GM23338 (cell line): ENCODE results near the gene G3BP1. TPM values are rescaled to one million over a fixed set of nuclear protein-coding genes. Genes with fewer than 3 reads are reported as not detected.

Source experiments
- ATAC-seq: fragments of 200-7000 bp; cut with Tn5 transposase; 3 replicates; pipeline ENCODE4 v1.9.1; 2020
- DNase-seq: peaks from one replicate; pipeline ENCODE4 v3.0.0-alpha.2; 2015; ENCODE audit warnings: low spot score
- H2AFZ ChIP-seq: fragments of 200-600 bp; sonication (generic); 2 replicates; pipeline ENCODE4 v1.8.0; 2016; ENCODE audit warnings: antibody characterized with exemption, mild to moderate bottlenecking, moderate library complexity
- H3F3A ChIP-seq: fragments of 200-600 bp; sonication (generic); replicated peaks from 2 replicates; pipeline ENCODE4 v1.8.0; 2017; ENCODE audit warnings: antibody characterized with exemption, mixed run types, low read depth
- H3K27ac ChIP-seq: fragments of 200-600 bp; sonication (generic); 2 replicates; pipeline ENCODE4 v1.6.1; 2016; ENCODE audit warnings: low read depth
- H3K27me3 ChIP-seq: fragments of 200-600 bp; sonication (generic); 2 replicates; pipeline ENCODE4 v1.8.0; 2016; ENCODE audit warnings: mild to moderate bottlenecking, mixed run types, moderate library complexity; ENCODE audit not compliant: insufficient read depth
- H3K36me3 ChIP-seq: fragments of 200-600 bp; sonication (generic); 2 replicates; pipeline ENCODE4 v1.8.0; 2016; ENCODE audit warnings: mild to moderate bottlenecking; ENCODE audit not compliant: insufficient read depth
- H3K4me1 ChIP-seq: fragments of 200-600 bp; sonication (generic); 2 replicates; pipeline ENCODE4 v1.8.0; 2016; ENCODE audit warnings: mild to moderate bottlenecking, moderate library complexity; ENCODE audit not compliant: insufficient read depth
- H3K4me2 ChIP-seq: fragments of 200-600 bp; sonication (generic); 2 replicates; pipeline ENCODE4 v1.7.1; 2017; ENCODE audit warnings: mixed run types
- H3K4me3 ChIP-seq: fragments of 200-600 bp; sonication (generic); 2 replicates; pipeline ENCODE4 v1.6.1; 2016; ENCODE audit warnings: mixed run types
- H3K79me2 ChIP-seq: fragments of 200-600 bp; sonication (generic); replicated peaks from 2 replicates; pipeline ENCODE4 v1.8.0; 2017; ENCODE audit warnings: mild to moderate bottlenecking; ENCODE audit not compliant: insufficient read depth
- H3K9me2 ChIP-seq: fragments of 200-600 bp; sonication (generic); 2 replicates; pipeline ENCODE4 v1.8.0; 2017; ENCODE audit not compliant: insufficient read depth
- H4K20me1 ChIP-seq: fragments of 200-600 bp; sonication (generic); replicated peaks from 2 replicates; pipeline ENCODE4 v1.8.0; 2017; ENCODE audit warnings: mild to moderate bottlenecking; ENCODE audit not compliant: insufficient read depth
- H3K27ac Mint-ChIP-seq: 2 replicates; pipeline ENCODE4 v1.8.0; 2020; ENCODE audit warnings: inconsistent platforms, mild to moderate bottlenecking, moderate library complexity, mixed read lengths
- H3K27me3 Mint-ChIP-seq: 3 replicates; pipeline ENCODE4 v1.8.0; 2022; ENCODE audit warnings: low read depth, mild to moderate bottlenecking, moderate library complexity, mixed read lengths, inconsistent platforms; ENCODE audit not compliant: insufficient read depth, poor library complexity
- H3K36me3 Mint-ChIP-seq: 3 replicates; pipeline ENCODE4 v1.8.0; 2021; ENCODE audit warnings: low read depth, mild to moderate bottlenecking, inconsistent platforms, moderate library complexity, mixed read lengths
- H3K4me1 Mint-ChIP-seq: 3 replicates; pipeline ENCODE4 v1.8.0; 2020; ENCODE audit warnings: mild to moderate bottlenecking, inconsistent platforms, mixed read lengths
- H3K4me3 Mint-ChIP-seq: 3 replicates; pipeline ENCODE4 v1.8.0; 2021; ENCODE audit warnings: moderate library complexity, mild to moderate bottlenecking, inconsistent platforms, mixed read lengths
- H3K9me3 Mint-ChIP-seq: 3 replicates; pipeline ENCODE4 v1.8.0; 2020; ENCODE audit warnings: moderate library complexity, mild to moderate bottlenecking, inconsistent platforms, mixed read lengths
- CREB1 ChIP-seq: fragments of 250-450 bp; sonication (Bioruptor Pico); IDR thresholded peaks from 2 replicates; pipeline ENCODE4 v1.5.0; 2020; ENCODE audit warnings: low read depth, mild to moderate bottlenecking, moderate library complexity
- ETS1 ChIP-seq: IDR thresholded peaks from 2 replicates; pipeline ENCODE4 v1.6.1; 2016; ENCODE audit warnings: antibody characterized with exemption
- EZH2 ChIP-seq: fragments of 200-600 bp; sonication (generic); IDR thresholded peaks from one replicate; pipeline ENCODE4 v1.8.0; 2017; ENCODE audit warnings: antibody characterized with exemption, mild to moderate bottlenecking, low read depth; ENCODE audit not compliant: unreplicated experiment
- EZH2phosphoT487 ChIP-seq: fragments of 200-600 bp; sonication (generic); IDR thresholded peaks from one replicate; pipeline ENCODE4 v1.8.1; 2018; ENCODE audit warnings: antibody characterized with exemption; ENCODE audit not compliant: unreplicated experiment
- POLR2AphosphoS5 ChIP-seq: IDR thresholded peaks from 2 replicates; pipeline ENCODE4 v1.6.1; 2016; ENCODE audit warnings: antibody characterized with exemption, low read depth
- STAT1 ChIP-seq: IDR thresholded peaks from one replicate; pipeline ENCODE4 v1.6.1; 2016; ENCODE audit warnings: antibody characterized with exemption; ENCODE audit not compliant: unreplicated experiment
- ZNF114 ChIP-seq: fragments of 250-450 bp; sonication (Bioruptor Pico); IDR thresholded peaks from 2 replicates; pipeline ENCODE4 v1.5.0; 2020; ENCODE audit warnings: mild to moderate bottlenecking, moderate library complexity
- polyA plus RNA-seq: library from polyadenylated mRNA; unstranded; fragments of >200 nt; fragmentation: Nextera tagmentation; extraction: Ambion mirVana; gene quantifications from 2 replicates; pipeline ENCODE4 v1.2.1, GENCODE V29; 2016
- total RNA-seq: library from RNA; depleted of rRNA; stranded (reverse); fragments of >200 nt; shearing (Covaris generic); gene quantifications from 2 replicates; pipeline ENCODE4 v1.2.3, GENCODE V29; 2014
- TF ChIP-seq, protein P1 (sequence below): fragments of 250-450 bp; sonication (Bioruptor Pico); IDR thresholded peaks from 2 replicates; pipeline ENCODE4 v1.5.0; 2020; ENCODE audit warnings: mild to moderate bottlenecking, moderate library complexity

The G3BP1 gene
- total and polyA plus RNA-seq, 2 experiments from 2014 or later: 183 to 323 TPM

GRCh38 chr5:151795426-151795825 is 23.7 kb downstream of the G3BP1 start:
- Mint-ChIP-seq H3K4me3 (no peak overlapping the region), H3K4me1 (no peaks in the 10 kb centered on the region), H3K9me3 (no peaks in the 10 kb centered on the region), H3K27ac (no peak overlapping the region), H3K36me3 (peaks cover 97% of the 10 kb centered on the region), H3K27me3 (no peaks in the 10 kb centered on the region)
- Histone ChIP-seq H4K20me1 (peaks cover 79% of the 10 kb centered on the region), H3K36me3 (peaks cover 97% of the 10 kb centered on the region), H3K4me1 (no peaks in the 10 kb centered on the region), H3K79me2 (peaks cover 100% of the 10 kb centered on the region), H3K4me2 (no peak overlapping the region), H3K4me3 (no peak overlapping the region), H3K27ac (no peak overlapping the region), H2AFZ (no peak overlapping the region), H3F3A (peaks cover 11% of the 10 kb centered on the region; the same call in 1 of the 2 replicates), H3K9me2 (no peaks in the 10 kb centered on the region), H3K27me3 (no peaks in the 10 kb centered on the region)
- ATAC-seq (no peak), DNase-seq (no peak)
- TF ChIP-seq, protein P1, sequence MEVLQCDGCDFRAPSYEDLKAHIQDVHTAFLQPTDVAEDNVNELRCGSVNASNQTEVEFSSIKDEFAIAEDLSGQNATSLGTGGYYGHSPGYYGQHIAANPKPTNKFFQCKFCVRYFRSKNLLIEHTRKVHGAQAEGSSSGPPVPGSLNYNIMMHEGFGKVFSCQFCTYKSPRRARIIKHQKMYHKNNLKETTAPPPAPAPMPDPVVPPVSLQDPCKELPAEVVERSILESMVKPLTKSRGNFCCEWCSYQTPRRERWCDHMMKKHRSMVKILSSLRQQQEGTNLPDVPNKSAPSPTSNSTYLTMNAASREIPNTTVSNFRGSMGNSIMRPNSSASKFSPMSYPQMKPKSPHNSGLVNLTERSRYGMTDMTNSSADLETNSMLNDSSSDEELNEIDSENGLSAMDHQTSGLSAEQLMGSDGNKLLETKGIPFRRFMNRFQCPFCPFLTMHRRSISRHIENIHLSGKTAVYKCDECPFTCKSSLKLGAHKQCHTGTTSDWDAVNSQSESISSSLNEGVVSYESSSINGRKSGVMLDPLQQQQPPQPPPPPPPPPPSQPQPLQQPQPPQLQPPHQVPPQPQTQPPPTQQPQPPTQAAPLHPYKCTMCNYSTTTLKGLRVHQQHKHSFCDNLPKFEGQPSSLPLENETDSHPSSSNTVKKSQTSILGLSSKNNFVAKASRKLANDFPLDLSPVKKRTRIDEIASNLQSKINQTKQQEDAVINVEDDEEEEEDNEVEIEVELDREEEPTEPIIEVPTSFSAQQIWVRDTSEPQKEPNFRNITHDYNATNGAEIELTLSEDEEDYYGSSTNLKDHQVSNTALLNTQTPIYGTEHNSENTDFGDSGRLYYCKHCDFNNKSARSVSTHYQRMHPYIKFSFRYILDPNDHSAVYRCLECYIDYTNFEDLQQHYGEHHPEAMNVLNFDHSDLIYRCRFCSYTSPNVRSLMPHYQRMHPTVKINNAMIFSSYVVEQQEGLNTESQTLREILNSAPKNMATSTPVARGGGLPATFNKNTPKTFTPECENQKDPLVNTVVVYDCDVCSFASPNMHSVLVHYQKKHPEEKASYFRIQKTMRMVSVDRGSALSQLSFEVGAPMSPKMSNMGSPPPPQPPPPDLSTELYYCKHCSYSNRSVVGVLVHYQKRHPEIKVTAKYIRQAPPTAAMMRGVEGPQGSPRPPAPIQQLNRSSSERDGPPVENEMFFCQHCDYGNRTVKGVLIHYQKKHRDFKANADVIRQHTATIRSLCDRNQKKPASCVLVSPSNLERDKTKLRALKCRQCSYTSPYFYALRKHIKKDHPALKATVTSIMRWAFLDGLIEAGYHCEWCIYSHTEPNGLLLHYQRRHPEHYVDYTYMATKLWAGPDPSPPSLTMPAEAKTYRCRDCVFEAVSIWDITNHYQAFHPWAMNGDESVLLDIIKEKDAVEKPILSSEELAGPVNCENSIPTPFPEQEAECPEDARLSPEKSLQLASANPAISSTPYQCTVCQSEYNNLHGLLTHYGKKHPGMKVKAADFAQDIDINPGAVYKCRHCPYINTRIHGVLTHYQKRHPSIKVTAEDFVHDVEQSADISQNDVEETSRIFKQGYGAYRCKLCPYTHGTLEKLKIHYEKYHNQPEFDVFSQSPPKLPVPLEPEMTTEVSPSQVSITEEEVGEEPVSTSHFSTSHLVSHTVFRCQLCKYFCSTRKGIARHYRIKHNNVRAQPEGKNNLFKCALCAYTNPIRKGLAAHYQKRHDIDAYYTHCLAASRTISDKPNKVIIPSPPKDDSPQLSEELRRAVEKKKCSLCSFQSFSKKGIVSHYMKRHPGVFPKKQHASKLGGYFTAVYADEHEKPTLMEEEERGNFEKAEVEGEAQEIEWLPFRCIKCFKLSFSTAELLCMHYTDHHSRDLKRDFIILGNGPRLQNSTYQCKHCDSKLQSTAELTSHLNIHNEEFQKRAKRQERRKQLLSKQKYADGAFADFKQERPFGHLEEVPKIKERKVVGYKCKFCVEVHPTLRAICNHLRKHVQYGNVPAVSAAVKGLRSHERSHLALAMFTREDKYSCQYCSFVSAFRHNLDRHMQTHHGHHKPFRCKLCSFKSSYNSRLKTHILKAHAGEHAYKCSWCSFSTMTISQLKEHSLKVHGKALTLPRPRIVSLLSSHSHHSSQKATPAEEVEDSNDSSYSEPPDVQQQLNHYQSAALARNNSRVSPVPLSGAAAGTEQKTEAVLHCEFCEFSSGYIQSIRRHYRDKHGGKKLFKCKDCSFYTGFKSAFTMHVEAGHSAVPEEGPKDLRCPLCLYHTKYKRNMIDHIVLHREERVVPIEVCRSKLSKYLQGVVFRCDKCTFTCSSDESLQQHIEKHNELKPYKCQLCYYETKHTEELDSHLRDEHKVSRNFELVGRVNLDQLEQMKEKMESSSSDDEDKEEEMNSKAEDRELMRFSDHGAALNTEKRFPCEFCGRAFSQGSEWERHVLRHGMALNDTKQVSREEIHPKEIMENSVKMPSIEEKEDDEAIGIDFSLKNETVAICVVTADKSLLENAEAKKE (CRISPR knock-in tag): no peak
- TF ChIP-seq POLR2AphosphoS5 (no peak), ETS1 (no peak), EZH2 (no peak), EZH2phosphoT487 (no peak), CREB1 (CRISPR knock-in tag) (no peak), STAT1 (no peak), ZNF114 (CRISPR knock-in tag) (no peak)
